Ovary (tissue), 9 donors: Measurements from ENCODE around the gene ZSCAN5A. TPM values are rescaled to one million over a fixed set of nuclear protein-coding genes. Genes with fewer than 3 reads are reported as not detected.

Source experiments
- DNase-seq, 5 donors: peaks; one replicate each; pipeline ENCODE4 v3.0.0-alpha.2; 2019 to 2020
- H3K27ac ChIP-seq, 2 donors: fragments of 200-600 bp; one replicate each; pipeline versions ENCODE4 v1.5.1 to v1.8.0; 2019 to 2022
- H3K27me3 ChIP-seq: fragments of 200-600 bp; one replicate; pipeline ENCODE4 v1.8.0; 2022
- H3K36me3 ChIP-seq: fragments of 200-600 bp; sonication (generic); one replicate; pipeline ENCODE4 v1.5.1; 2019
- H3K4me1 ChIP-seq: one replicate; pipeline ENCODE4 v1.8.1; 2013; ENCODE audit warnings: mild to moderate bottlenecking, moderate library complexity; ENCODE audit not compliant: insufficient read depth
- H3K4me3 ChIP-seq: fragments of 200-600 bp; sonication (generic); one replicate; pipeline ENCODE4 v1.5.1; 2017
- H3K9me3 ChIP-seq, 2 donors: fragments of 200-600 bp in 1 of 2; sonication (generic) in 1 of 2; one replicate each; pipeline versions ENCODE4 v1.5.1 to v1.8.1; 2013 to 2019; ENCODE audit warnings: mild to moderate bottlenecking in 1 of 2, moderate library complexity in 1 of 2
- CTCF ChIP-seq, 3 donors: fragments of 450-650 bp in 2 of 3; fragments of 200-600 bp in 1 of 3; IDR thresholded peaks; one replicate each; pipeline versions ENCODE4 v1.5.1 to v1.8.0; 2016 to 2022; ENCODE audit warnings: antibody characterized with exemption in 3 of 3, mild to moderate bottlenecking in 1 of 3
- EP300 ChIP-seq: sonication (generic); formaldehyde crosslinking; IDR thresholded peaks from one replicate; pipeline ENCODE4 v1.6.1; 2017; ENCODE audit warnings: antibody characterized with exemption
- POLR2A ChIP-seq: fragments of 450-650 bp; IDR thresholded peaks from one replicate; pipeline ENCODE4 v1.6.1; 2017; ENCODE audit warnings: antibody characterized with exemption, mild to moderate bottlenecking, moderate library complexity
- WGBS, 3 donors: extraction: QIAGEN DNeasy Blood & Tissue Kit in 1 of 3; methylation state at CpG; one replicate each; pipeline versions ENCODE4 v1.1.5 to v1.1.7; 2013 to 2017; 5-methylcytosine and 5-hydroxymethylcytosine counted together
- intact Hi-C, 4 donors: fragments of 100-400 bp; cut with DNase I; formaldehyde crosslinking; loops; one replicate each; pipeline versions ENCODE4 v1.11.0 to v1.15.1; 2022 to 2023
- polyA plus RNA-seq, 2 donors: library from polyadenylated mRNA; stranded (reverse); fragments of 200-250 nt in 1 of 2; fragments of 350-450 nt in 1 of 2; fragmentation: Illumina TruSeq in 1 of 2; extraction: RNeasy Lipid Tissue Mini Kit (QIAGEN cat#74804) in 1 of 2; gene quantifications; one replicate each; pipeline ENCODE4 v1.2.3, GENCODE V29; 2013 to 2014
- total RNA-seq, 7 donors: library from RNA; depleted of rRNA in 2 of 7; stranded (reverse); fragments of >200 nt in 2 of 7; fragmentation: NEBNext Ultra II Directional in 3 of 7; extraction: Animal tissue kit (Norgen Biotek cat#: 25700) in 3 of 7; gene quantifications; one replicate each; pipeline versions ENCODE4 v1.1.0 to v1.2.4, GENCODE V29; 2016 to 2023
- donor health status: DM: no; HTN: no; CAD: no; lungs with moderate emphysema.
- donor health status: DM: no; HTN: no; CAD: no.
- donor health status: Bipolar disorder and iron deficiency.
- donor health status: DM: yes; HTN: yes; CAD: no.
- donor health status: DM: no; HTN: no; CAD: no.
- donor health status: DM: yes; HTN: yes; CAD: no.

Gene ZSCAN5A
- total and polyA plus RNA-seq, 9 donors = 4.6 to 25.7 (median 11.5) TPM

- no peaks in the 10 kb centered on the region for H3K9me3 ChIP-seq
- intact Hi-C loops = no loop called here
- no peaks in the 10 kb centered on the region for H3K27me3 ChIP-seq
- no peaks in the 10 kb centered on the region for H3K36me3 ChIP-seq
- no peaks in the 10 kb centered on the region for H3K4me1 ChIP-seq
- DNase-seq = no peak
- no peak overlapping the region for H3K4me3 ChIP-seq
- H3K27ac ChIP-seq = no peak overlapping the region
- WGBS, 3 donors = 81 to 82% (median 81%) methylated on average over 4 of the region's 4 CpGs
- TF ChIP-seq POLR2A (no peak), CTCF (IDR thresholded peaks at IDR 0.05) (no peak), EP300 (no peak)
Observed at GRCh38 chr19:56294549-56294948, 20.1 kb downstream of the ZSCAN5A start.

GRCh38 chr19:56291867-56292266, 22.8 kb downstream of the ZSCAN5A start:
- no peak overlapping the region for H3K27ac ChIP-seq
- no peak for DNase-seq
- WGBS, 3 donors = 98 to 100% (median 99%) methylated on average over 6 of the region's 6 CpGs
- no peak overlapping the region for H3K4me3 ChIP-seq
- no peaks in the 10 kb centered on the region for H3K36me3 ChIP-seq
- no peaks in the 10 kb centered on the region for H3K4me1 ChIP-seq
- H3K27me3 ChIP-seq = no peaks in the 10 kb centered on the region
- H3K9me3 ChIP-seq = no peaks in the 10 kb centered on the region
- intact Hi-C loops = no loop called here
- no peak for TF ChIP-seq CTCF (IDR thresholded peaks at IDR 0.05)
- no peak for TF ChIP-seq POLR2A
- TF ChIP-seq EP300 = no peak

- TF ChIP-seq CTCF (IDR thresholded peaks at IDR 0.05) (no peak), EP300 (no peak), POLR2A (no peak)
- H3K4me3 ChIP-seq = no peak overlapping the region
- H3K27me3 ChIP-seq = no peaks in the 10 kb centered on the region
- H3K36me3 ChIP-seq = no peaks in the 10 kb centered on the region
- no peaks in the 10 kb centered on the region for H3K9me3 ChIP-seq
- H3K27ac ChIP-seq = no peak overlapping the region
- DNase-seq = no peak
- intact Hi-C loops = no loop called here
- no peaks in the 10 kb centered on the region for H3K4me1 ChIP-seq
Observed at GRCh38 chr19:56290104-56290503, 24.5 kb downstream of the ZSCAN5A start.

GRCh38 chr19:56284746-56285145, 29.9 kb downstream of the ZSCAN5A start:
- TF ChIP-seq POLR2A = no peak
- no peak for TF ChIP-seq CTCF (IDR thresholded peaks at IDR 0.05)
- no peak for TF ChIP-seq EP300

GRCh38 chr19:56282809-56283208, 31.8 kb downstream of the ZSCAN5A start:
- H3K4me3 ChIP-seq = no peak overlapping the region
- no peaks in the 10 kb centered on the region for H3K27me3 ChIP-seq
- 95 to 98% (median 95%) methylated on average over 4 of the region's 4 CpGs for WGBS, 3 donors
- TF ChIP-seq CTCF (IDR thresholded peaks at IDR 0.05) = no peak
- TF ChIP-seq EP300 = no peak
- TF ChIP-seq POLR2A = no peak
- H3K9me3 ChIP-seq = no peaks in the 10 kb centered on the region
- H3K27ac ChIP-seq = no peak overlapping the region
- H3K4me1 ChIP-seq = no peaks in the 10 kb centered on the region
- H3K36me3 ChIP-seq = no peaks in the 10 kb centered on the region
- DNase-seq = no peak
- intact Hi-C loops = no loop called here

More at GRCh38 chr19:56284746-56285145, 29.9 kb downstream of the ZSCAN5A start:
- intact Hi-C loops = no loop called here
- H3K27me3 ChIP-seq = no peaks in the 10 kb centered on the region
- H3K4me1 ChIP-seq = no peaks in the 10 kb centered on the region
- no peak overlapping the region for H3K4me3 ChIP-seq
- H3K27ac ChIP-seq = no peak overlapping the region
- DNase-seq = no peak
- WGBS, 3 donors = 95% methylated on average over 3 of the region's 3 CpGs
- no peaks in the 10 kb centered on the region for H3K9me3 ChIP-seq
- H3K36me3 ChIP-seq = no peaks in the 10 kb centered on the region
